ENCODE results near the gene SCYGR1. TPM values are rescaled to one million over a fixed set of nuclear protein-coding genes. Genes with fewer than 3 reads are reported as not detected.
A peak's percentile ranks its signal among the peaks of the same experiment; 100 is the strongest.

Gene SCYGR1
- total RNA-seq, 2 donors from 2014 or later: not detected

GRCh38 chr2:227412877-227413276 is 25.1 kb upstream of the SCYGR1 start:
- Mint-ChIP-seq H3K9me3 (no peaks in the 10 kb centered on the region), H3K4me1 (ENCODE audit: low read depth) (peaks cover 62% of the 10 kb centered on the region), H3K27ac (no peak overlapping the region), H3K4me3 (no peak overlapping the region), H3K36me3 (ENCODE audit: insufficient read depth in 2 of 2) (no peaks in the 10 kb centered on the region), H3K27me3 (ENCODE audit: low read depth) (no peaks in the 10 kb centered on the region)
- ATAC-seq (replicated peaks in 1 of 2): no peak
- DNase-seq: no peak

- Mint-ChIP-seq H3K27me3 (ENCODE audit: low read depth) (no peaks in the 10 kb centered on the region), H3K36me3 (ENCODE audit: insufficient read depth in 2 of 2) (no peaks in the 10 kb centered on the region), H3K4me1 (ENCODE audit: low read depth) (peaks cover 71% of the 10 kb centered on the region), H3K4me3 (peak overlapping the region; percentile 65 to 76), H3K9me3 (no peaks in the 10 kb centered on the region), H3K27ac (peak overlapping the region; percentile 21)
- DNase-seq (no peak), ATAC-seq (replicated peaks in 1 of 2) (no peak)
Measured at GRCh38 chr2:227411990-227412350, 24.2 kb upstream of the SCYGR1 start.

- Mint-ChIP-seq H3K4me1 (ENCODE audit: low read depth) (peaks cover 77% of the 10 kb centered on the region), H3K36me3 (ENCODE audit: insufficient read depth in 2 of 2) (no peaks in the 10 kb centered on the region), H3K4me3 (peak overlapping the region; percentile 67 to 76), H3K27me3 (ENCODE audit: low read depth) (no peaks in the 10 kb centered on the region), H3K27ac (peak overlapping the region; percentile 21), H3K9me3 (no peaks in the 10 kb centered on the region)
- ATAC-seq (replicated peaks in 1 of 2) (peak; percentile 92 to 93), DNase-seq (peak; percentile 62 to 82)
Measured at GRCh38 chr2:227411320-227411989, 23.7 kb upstream of the SCYGR1 start.

- H3K27me3 Mint-ChIP-seq (ENCODE audit: low read depth): no peaks in the 10 kb centered on the region
- no peak for DNase-seq
- H3K4me1 Mint-ChIP-seq (ENCODE audit: low read depth): peaks cover 76% of the 10 kb centered on the region
- no peak overlapping the region for H3K4me3 Mint-ChIP-seq
- H3K9me3 Mint-ChIP-seq: no peaks in the 10 kb centered on the region
- H3K27ac Mint-ChIP-seq: no peak overlapping the region
- no peak for ATAC-seq (replicated peaks in 1 of 2)
- no peaks in the 10 kb centered on the region for H3K36me3 Mint-ChIP-seq (ENCODE audit: insufficient read depth in 2 of 2)
Measured at GRCh38 chr2:227410191-227410590, 22.4 kb upstream of the SCYGR1 start.

- ATAC-seq (replicated peaks in 1 of 2) (no peak), DNase-seq (no peak)
- Mint-ChIP-seq H3K4me1 (ENCODE audit: low read depth) (peaks cover 67% of the 10 kb centered on the region), H3K4me3 (no peak overlapping the region), H3K36me3 (ENCODE audit: insufficient read depth in 2 of 2) (no peaks in the 10 kb centered on the region), H3K27me3 (ENCODE audit: low read depth) (no peaks in the 10 kb centered on the region), H3K9me3 (no peaks in the 10 kb centered on the region), H3K27ac (no peak overlapping the region)
Measured at GRCh38 chr2:227407591-227408151, 19.9 kb upstream of the SCYGR1 start.

GRCh38 chr2:227406177-227407031 is 18.7 kb upstream of the SCYGR1 start:
- no peak for ATAC-seq (replicated peaks in 1 of 2)
- Mint-ChIP-seq H3K27me3 (ENCODE audit: low read depth) (no peaks in the 10 kb centered on the region), H3K9me3 (no peaks in the 10 kb centered on the region), H3K4me3 (no peak overlapping the region), H3K4me1 (ENCODE audit: low read depth) (peaks cover 58% of the 10 kb centered on the region), H3K36me3 (ENCODE audit: insufficient read depth in 2 of 2) (no peaks in the 10 kb centered on the region), H3K27ac (no peak overlapping the region)
- peak in 1 of 2 donors; percentile 8 for DNase-seq

GRCh38 chr2:227404585-227405271 is 17.0 kb upstream of the SCYGR1 start:
- Mint-ChIP-seq H3K4me1 (ENCODE audit: low read depth) (peaks cover 44% of the 10 kb centered on the region), H3K4me3 (no peak overlapping the region), H3K27me3 (ENCODE audit: low read depth) (no peaks in the 10 kb centered on the region), H3K27ac (no peak overlapping the region), H3K36me3 (ENCODE audit: insufficient read depth in 2 of 2) (no peaks in the 10 kb centered on the region), H3K9me3 (no peaks in the 10 kb centered on the region)
- ATAC-seq (replicated peaks in 1 of 2) (no peak), DNase-seq (no peak)

- H3K9me3 Mint-ChIP-seq: no peaks in the 10 kb centered on the region
- peaks cover 41% of the 10 kb centered on the region for H3K4me1 Mint-ChIP-seq (ENCODE audit: low read depth)
- no peak for DNase-seq
- H3K27me3 Mint-ChIP-seq (ENCODE audit: low read depth): no peaks in the 10 kb centered on the region
- no peaks in the 10 kb centered on the region for H3K36me3 Mint-ChIP-seq (ENCODE audit: insufficient read depth in 2 of 2)
- no peak overlapping the region for H3K27ac Mint-ChIP-seq
- ATAC-seq (replicated peaks in 1 of 2): no peak
- H3K4me3 Mint-ChIP-seq: no peak overlapping the region
Measured at GRCh38 chr2:227402959-227403358, 15.2 kb upstream of the SCYGR1 start.

GRCh38 chr2:227402321-227402720 is 14.6 kb upstream of the SCYGR1 start:
- ATAC-seq (replicated peaks in 1 of 2): no peak
- no peaks in the 10 kb centered on the region for H3K9me3 Mint-ChIP-seq
- no peak for DNase-seq
- no peak overlapping the region for H3K27ac Mint-ChIP-seq
- peaks cover 41% of the 10 kb centered on the region for H3K4me1 Mint-ChIP-seq (ENCODE audit: low read depth)
- no peak overlapping the region for H3K4me3 Mint-ChIP-seq
- no peaks in the 10 kb centered on the region for H3K27me3 Mint-ChIP-seq (ENCODE audit: low read depth)
- H3K36me3 Mint-ChIP-seq (ENCODE audit: insufficient read depth in 2 of 2): no peaks in the 10 kb centered on the region

GRCh38 chr2:227401550-227401949 is 13.8 kb upstream of the SCYGR1 start:
- Mint-ChIP-seq H3K27ac (no peak overlapping the region), H3K27me3 (ENCODE audit: low read depth) (no peaks in the 10 kb centered on the region), H3K4me3 (no peak overlapping the region), H3K4me1 (ENCODE audit: low read depth) (peaks cover 34% of the 10 kb centered on the region), H3K9me3 (no peaks in the 10 kb centered on the region), H3K36me3 (ENCODE audit: insufficient read depth in 2 of 2) (no peaks in the 10 kb centered on the region)
- DNase-seq (no peak), ATAC-seq (replicated peaks in 1 of 2) (no peak)

- DNase-seq: no peak
- H3K27ac Mint-ChIP-seq: peak overlapping the region; percentile 42
- H3K4me1 Mint-ChIP-seq (ENCODE audit: low read depth): peaks cover 19% of the 10 kb centered on the region
- H3K36me3 Mint-ChIP-seq (ENCODE audit: insufficient read depth in 2 of 2): no peaks in the 10 kb centered on the region
- no peak overlapping the region for H3K4me3 Mint-ChIP-seq
- no peaks in the 10 kb centered on the region for H3K27me3 Mint-ChIP-seq (ENCODE audit: low read depth)
- H3K9me3 Mint-ChIP-seq: no peaks in the 10 kb centered on the region
- no peak for ATAC-seq (replicated peaks in 1 of 2)
Measured at GRCh38 chr2:227398684-227399670, 11.2 kb upstream of the SCYGR1 start.

- Mint-ChIP-seq H3K27me3 (ENCODE audit: low read depth) (no peaks in the 10 kb centered on the region), H3K4me1 (ENCODE audit: low read depth) (peaks cover 14% of the 10 kb centered on the region), H3K9me3 (no peaks in the 10 kb centered on the region), H3K4me3 (no peak overlapping the region), H3K27ac (no peak overlapping the region), H3K36me3 (ENCODE audit: insufficient read depth in 2 of 2) (no peaks in the 10 kb centered on the region)
- ATAC-seq (replicated peaks in 1 of 2): no peak
- no peak for DNase-seq
Measured at GRCh38 chr2:227397562-227397961, 9.8 kb upstream of the SCYGR1 start.
